Measurements from ENCODE around the gene MAFG. TPM values are rescaled to one million over a fixed set of nuclear protein-coding genes. Genes with fewer than 3 reads are reported as not detected.

The MAFG gene
- total RNA-seq, 1 experiment from 2014 or later = 37.6 TPM

GRCh38 chr17:81868674-81869220 lies 58.8 kb downstream of the MAFG start:
- DNase-seq (ENCODE audit: low spot score) = peak; percentile 81

Other genes with a start within 250 kb of the MAFG start
- 41.0 and 45.6 TPM in 2 replicates for gene ARL16, start 243.9 kb downstream of the MAFG start, total RNA-seq (2014; rRNA removed; shearing (Covaris generic))
- 144 and 199 TPM in 2 replicates for gene HGS, start 243.7 kb downstream of the MAFG start, total RNA-seq (2014; rRNA removed; shearing (Covaris generic))
- 32.3 and 37.0 TPM in 2 replicates for gene MRPL12, start 224.4 kb downstream of the MAFG start, total RNA-seq (2014; rRNA removed; shearing (Covaris generic))
- gene SLC25A10, start 215.5 kb downstream of the MAFG start, total RNA-seq (2014; rRNA removed; shearing (Covaris generic)) = 81.5 and 101 TPM in 2 replicates
- gene GCGR, start 123.6 kb downstream of the MAFG start, total RNA-seq (2014; rRNA removed; shearing (Covaris generic)) = not detected in 2 replicates
- gene MCRIP1, start 94.4 kb downstream of the MAFG start, total RNA-seq (2014; rRNA removed; shearing (Covaris generic)) = 45.8 and 51.4 TPM in 2 replicates
- gene PPP1R27, start 92.7 kb downstream of the MAFG start, total RNA-seq (2014; rRNA removed; shearing (Covaris generic)) = not detected in 2 replicates
- 1,091 and 1,235 TPM in 2 replicates for gene P4HB, start 67.2 kb downstream of the MAFG start, total RNA-seq (2014; rRNA removed; shearing (Covaris generic))
- 173 and 183 TPM in 2 replicates for gene ARHGDIA, start 56.4 kb downstream of the MAFG start, total RNA-seq (2014; rRNA removed; shearing (Covaris generic))
- 376 and 393 TPM in 2 replicates for gene ALYREF, start 36.1 kb downstream of the MAFG start, total RNA-seq (2014; rRNA removed; shearing (Covaris generic))
- 207 and 245 TPM in 2 replicates for gene ANAPC11, start 36.0 kb downstream of the MAFG start, total RNA-seq (2014; rRNA removed; shearing (Covaris generic))
- gene NPB, start 25.5 kb downstream of the MAFG start, total RNA-seq (2014; rRNA removed; shearing (Covaris generic)) = 0.77 and 1.8 TPM in 2 replicates
- gene PCYT2, start 16.3 kb downstream of the MAFG start, total RNA-seq (2014; rRNA removed; shearing (Covaris generic)) = 93.8 and 108 TPM in 2 replicates
- 34.9 and 47.0 TPM in 2 replicates for gene SIRT7, start 9.6 kb downstream of the MAFG start, total RNA-seq (2014; rRNA removed; shearing (Covaris generic))
- 70.2 and 84.1 TPM in 2 replicates for gene PYCR1, start 9.6 kb upstream of the MAFG start, total RNA-seq (2014; rRNA removed; shearing (Covaris generic))
- gene MYADML2, start 19.5 kb upstream of the MAFG start, total RNA-seq (2014; rRNA removed; shearing (Covaris generic)) = not detected in 2 replicates
- gene NOTUM, start 33.5 kb upstream of the MAFG start, total RNA-seq (2014; rRNA removed; shearing (Covaris generic)) = 0.14 and 1.9 TPM in 2 replicates
- gene ASPSCR1, start 49.9 kb upstream of the MAFG start, total RNA-seq (2014; rRNA removed; shearing (Covaris generic)) = 22.4 and 25.8 TPM in 2 replicates
- gene CENPX, start 95.1 kb upstream of the MAFG start, total RNA-seq (2014; rRNA removed; shearing (Covaris generic)) = 155 and 163 TPM in 2 replicates
- gene LRRC45, start 95.6 kb upstream of the MAFG start, total RNA-seq (2014; rRNA removed; shearing (Covaris generic)) = 28.0 and 38.0 TPM in 2 replicates
- gene RAC3, start 103.9 kb upstream of the MAFG start, total RNA-seq (2014; rRNA removed; shearing (Covaris generic)) = 7.0 TPM in 1 of 2 replicates, not detected in the other
- 104 and 113 TPM in 2 replicates for gene DCXR, start 110.0 kb upstream of the MAFG start, total RNA-seq (2014; rRNA removed; shearing (Covaris generic))
- 42.8 and 50.1 TPM in 2 replicates for gene RFNG, start 124.1 kb upstream of the MAFG start, total RNA-seq (2014; rRNA removed; shearing (Covaris generic))
- gene GPS1, start 124.2 kb upstream of the MAFG start, total RNA-seq (2014; rRNA removed; shearing (Covaris generic)) = 185 and 187 TPM in 2 replicates
- 107 and 165 TPM in 2 replicates for gene DUS1L, start 138.1 kb upstream of the MAFG start, total RNA-seq (2014; rRNA removed; shearing (Covaris generic))
- gene FASN, start 170.5 kb upstream of the MAFG start, total RNA-seq (2014; rRNA removed; shearing (Covaris generic)) = 89.9 and 133 TPM in 2 replicates

All from A172 (cell line).